Activated naive CD8-positive, alpha-beta T cell (primary cell): ENCODE measurements around the gene PIK3R5.

Source experiments
- H3K27ac Mint-ChIP-seq: one replicate; pipeline ENCODE4 v1.8.0; 2021; ENCODE audit warnings: mixed read lengths
- H3K27me3 Mint-ChIP-seq: one replicate; pipeline ENCODE4 v1.8.0; 2021; ENCODE audit warnings: mixed read lengths
- H3K36me3 Mint-ChIP-seq: one replicate; pipeline ENCODE4 v1.8.0; 2021; ENCODE audit warnings: mixed read lengths
- H3K4me1 Mint-ChIP-seq: one replicate; pipeline ENCODE4 v1.8.0; 2021; ENCODE audit warnings: low read depth, mixed read lengths
- H3K4me3 Mint-ChIP-seq: one replicate; pipeline ENCODE4 v1.8.0; 2021; ENCODE audit warnings: mild to moderate bottlenecking, mixed read lengths
- H3K9me3 Mint-ChIP-seq: one replicate; pipeline ENCODE4 v1.8.0; 2021; ENCODE audit warnings: low read depth, mixed read lengths

The PIK3R5 gene

DNA sequence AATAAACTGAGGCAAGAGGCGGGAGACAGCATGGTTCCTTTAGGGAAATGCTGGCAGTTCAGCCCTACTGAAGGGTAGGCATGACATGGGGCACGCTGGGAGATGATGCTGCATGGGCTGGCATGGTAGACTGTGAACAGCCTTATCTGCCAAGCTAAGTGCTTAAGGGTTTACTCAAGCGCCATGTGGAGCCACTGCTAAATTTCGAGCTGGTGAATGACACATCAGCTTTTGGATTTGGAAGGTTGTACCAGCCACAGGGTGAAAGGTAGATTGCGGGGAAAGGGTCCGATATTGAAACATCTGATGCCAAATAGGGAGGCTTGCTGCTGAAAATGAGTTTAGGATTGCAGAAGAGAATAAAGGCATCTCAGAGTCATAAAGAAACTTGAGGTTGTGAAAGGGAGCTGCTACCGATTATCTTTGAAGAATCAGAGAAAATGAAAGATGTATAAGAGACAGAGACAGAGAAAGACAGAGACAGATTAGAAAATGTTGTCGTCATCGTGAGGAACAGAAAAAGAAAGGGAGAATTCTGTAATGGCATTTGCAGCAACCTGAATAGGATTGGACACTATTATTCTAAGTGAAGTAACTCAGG lies 16.3 kb downstream of the PIK3R5 start:
- peaks cover 7% of the 10 kb centered on the region for H3K9me3 Mint-ChIP-seq
- H3K27me3 Mint-ChIP-seq, result no peaks in the 10 kb centered on the region
- peak overlapping the region; percentile 55 for H3K4me3 Mint-ChIP-seq
- H3K27ac Mint-ChIP-seq, result peak overlapping the region; percentile 84
- H3K36me3 Mint-ChIP-seq, result peaks cover 37% of the 10 kb centered on the region
- peaks cover 92% of the 10 kb centered on the region for H3K4me1 Mint-ChIP-seq

GRCh38 chr17:8948462-8948861 lies 17.0 kb downstream of the PIK3R5 start:
- Mint-ChIP-seq H3K9me3 (peaks cover 11% of the 10 kb centered on the region), H3K36me3 (peaks cover 40% of the 10 kb centered on the region), H3K27ac (peak overlapping the region; percentile 84), H3K4me1 (peaks cover 90% of the 10 kb centered on the region), H3K4me3 (peak overlapping the region; percentile 55), H3K27me3 (no peaks in the 10 kb centered on the region)

DNA sequence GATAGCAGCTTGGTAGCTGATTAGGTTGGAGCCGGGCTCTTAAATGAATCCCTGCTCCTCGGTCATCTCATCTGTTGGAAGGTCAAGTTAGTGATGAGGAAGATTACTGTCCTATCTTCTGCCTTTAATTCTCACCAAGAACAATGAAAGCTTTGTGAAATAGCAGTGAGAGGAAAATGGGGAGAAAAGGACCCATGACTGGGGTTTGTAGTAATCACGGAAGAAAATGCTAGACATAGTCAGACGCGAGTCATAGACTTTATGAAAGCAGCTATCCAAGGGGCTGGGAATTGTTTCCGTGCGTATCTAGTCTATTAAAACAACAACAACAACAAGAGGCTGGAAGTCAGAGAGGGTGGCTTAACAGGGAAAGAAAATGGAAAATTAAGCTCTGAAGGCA lies 18.3 kb downstream of the PIK3R5 start:
- H3K9me3 Mint-ChIP-seq, result peaks cover 11% of the 10 kb centered on the region
- H3K27ac Mint-ChIP-seq, result peak overlapping the region; percentile 89
- H3K4me1 Mint-ChIP-seq, result peaks cover 87% of the 10 kb centered on the region
- peak overlapping the region; percentile 2 for H3K4me3 Mint-ChIP-seq
- H3K36me3 Mint-ChIP-seq, result peaks cover 38% of the 10 kb centered on the region
- H3K27me3 Mint-ChIP-seq, result no peaks in the 10 kb centered on the region

DNA sequence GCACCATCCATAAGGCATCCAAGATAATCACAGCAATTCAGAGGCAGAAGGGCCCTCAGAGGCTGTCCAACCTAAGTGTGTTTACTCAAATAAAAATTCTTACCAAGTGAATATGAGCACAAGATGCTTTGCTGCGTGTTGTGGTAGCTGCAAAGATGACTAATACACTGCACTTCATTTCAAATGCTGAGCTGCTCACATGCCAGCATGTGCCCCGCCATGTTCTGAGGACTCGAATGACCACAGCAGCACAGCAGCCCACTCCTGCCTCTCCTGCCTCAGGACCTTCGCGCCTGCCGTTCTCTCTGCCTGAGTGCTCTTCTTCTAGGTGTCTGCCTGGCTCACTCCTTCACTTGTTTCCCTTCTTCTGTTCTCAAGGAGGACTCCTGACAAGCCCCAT lies 19.0 kb downstream of the PIK3R5 start:
- peaks cover 87% of the 10 kb centered on the region for H3K4me1 Mint-ChIP-seq
- peaks cover 8% of the 10 kb centered on the region for H3K9me3 Mint-ChIP-seq
- H3K27me3 Mint-ChIP-seq, result no peaks in the 10 kb centered on the region
- H3K36me3 Mint-ChIP-seq, result peaks cover 33% of the 10 kb centered on the region
- no peak overlapping the region for H3K4me3 Mint-ChIP-seq
- H3K27ac Mint-ChIP-seq, result peak overlapping the region; percentile 89

DNA sequence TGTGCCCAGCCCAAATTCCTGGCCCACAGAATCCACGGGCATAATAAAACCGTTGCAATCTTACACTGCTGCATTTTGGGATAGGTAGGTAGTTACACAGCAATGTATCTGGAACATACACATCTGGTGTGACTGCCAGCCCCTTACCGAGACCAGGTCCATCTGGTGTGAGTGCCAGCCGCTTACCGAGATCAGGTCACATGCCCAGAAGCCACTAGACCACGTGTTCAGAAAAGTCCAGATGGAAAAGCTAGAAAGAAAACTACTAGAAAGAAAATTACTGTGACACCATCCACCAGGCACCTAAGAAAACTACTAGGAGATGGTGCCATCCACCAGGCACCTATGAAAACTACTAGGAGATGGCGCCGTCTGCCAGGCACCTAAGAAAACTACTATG lies 19.4 kb downstream of the PIK3R5 start:
- Mint-ChIP-seq H3K4me1 (peaks cover 87% of the 10 kb centered on the region), H3K27me3 (no peaks in the 10 kb centered on the region), H3K9me3 (peaks cover 8% of the 10 kb centered on the region), H3K36me3 (peaks cover 29% of the 10 kb centered on the region), H3K4me3 (no peak overlapping the region), H3K27ac (peak overlapping the region; percentile 89)

DNA sequence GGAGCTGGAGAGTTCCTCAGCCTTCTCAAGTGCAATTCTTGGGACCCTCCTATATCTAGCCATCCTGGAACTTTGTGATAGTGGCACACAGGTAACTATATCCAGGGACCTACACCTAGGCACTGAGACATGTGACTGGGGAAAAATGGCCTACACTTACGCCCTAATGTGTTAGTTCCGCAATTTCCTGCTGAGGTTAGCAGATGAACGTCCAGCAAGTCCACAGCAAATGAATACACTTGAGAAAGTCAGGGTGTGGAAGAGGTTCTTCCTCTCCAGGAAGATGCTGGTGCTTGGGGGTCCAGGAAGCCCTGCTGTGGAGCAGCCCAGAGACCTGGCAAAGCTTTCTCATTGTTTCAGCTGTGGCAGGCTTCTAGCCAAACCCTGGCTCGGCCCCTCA lies 20.8 kb downstream of the PIK3R5 start:
- Mint-ChIP-seq H3K27me3 (no peaks in the 10 kb centered on the region), H3K4me1 (peaks cover 88% of the 10 kb centered on the region), H3K36me3 (peaks cover 23% of the 10 kb centered on the region), H3K27ac (peak overlapping the region; percentile 89), H3K4me3 (no peak overlapping the region), H3K9me3 (peaks cover 4% of the 10 kb centered on the region)

- Mint-ChIP-seq H3K4me1 (peaks cover 90% of the 10 kb centered on the region), H3K27ac (peak overlapping the region; percentile 89), H3K4me3 (no peak overlapping the region), H3K36me3 (peaks cover 24% of the 10 kb centered on the region), H3K9me3 (peaks cover 4% of the 10 kb centered on the region), H3K27me3 (no peaks in the 10 kb centered on the region)
These were observed 21.4 kb downstream of the PIK3R5 start for GRCh38 chr17:8944083-8944482.

- Mint-ChIP-seq H3K4me1 (peaks cover 86% of the 10 kb centered on the region), H3K27me3 (no peaks in the 10 kb centered on the region), H3K27ac (peak overlapping the region; percentile 96), H3K9me3 (peaks cover 4% of the 10 kb centered on the region), H3K4me3 (peak overlapping the region; percentile 85), H3K36me3 (peaks cover 25% of the 10 kb centered on the region)
These were observed 23.4 kb downstream of the PIK3R5 start for GRCh38 chr17:8941980-8942622.

DNA sequence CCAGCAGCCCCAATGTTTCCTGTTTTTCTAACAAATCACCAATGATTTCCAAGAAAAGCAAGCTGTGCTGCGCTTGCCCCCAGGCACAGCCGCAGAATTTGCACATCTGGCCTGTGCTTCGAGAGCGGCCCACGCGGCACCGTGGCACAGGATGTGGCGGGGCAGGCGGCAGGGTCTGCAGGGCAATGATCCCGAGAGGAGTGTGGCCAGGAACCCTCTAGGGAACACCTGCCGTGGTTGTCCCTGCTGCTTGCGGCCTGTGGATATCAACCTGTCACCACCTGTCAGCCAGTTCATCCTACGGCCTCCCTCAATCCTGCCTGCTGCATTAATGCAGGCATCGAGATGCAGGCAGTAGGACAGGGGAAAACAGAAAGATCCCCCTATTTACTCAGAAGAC lies 24.0 kb downstream of the PIK3R5 start:
- peaks cover 84% of the 10 kb centered on the region for H3K4me1 Mint-ChIP-seq
- H3K27me3 Mint-ChIP-seq, result no peaks in the 10 kb centered on the region
- H3K27ac Mint-ChIP-seq, result peak overlapping the region; percentile 96
- peak overlapping the region; percentile 85 for H3K4me3 Mint-ChIP-seq
- peaks cover 28% of the 10 kb centered on the region for H3K36me3 Mint-ChIP-seq
- H3K9me3 Mint-ChIP-seq, result peaks cover 4% of the 10 kb centered on the region

DNA sequence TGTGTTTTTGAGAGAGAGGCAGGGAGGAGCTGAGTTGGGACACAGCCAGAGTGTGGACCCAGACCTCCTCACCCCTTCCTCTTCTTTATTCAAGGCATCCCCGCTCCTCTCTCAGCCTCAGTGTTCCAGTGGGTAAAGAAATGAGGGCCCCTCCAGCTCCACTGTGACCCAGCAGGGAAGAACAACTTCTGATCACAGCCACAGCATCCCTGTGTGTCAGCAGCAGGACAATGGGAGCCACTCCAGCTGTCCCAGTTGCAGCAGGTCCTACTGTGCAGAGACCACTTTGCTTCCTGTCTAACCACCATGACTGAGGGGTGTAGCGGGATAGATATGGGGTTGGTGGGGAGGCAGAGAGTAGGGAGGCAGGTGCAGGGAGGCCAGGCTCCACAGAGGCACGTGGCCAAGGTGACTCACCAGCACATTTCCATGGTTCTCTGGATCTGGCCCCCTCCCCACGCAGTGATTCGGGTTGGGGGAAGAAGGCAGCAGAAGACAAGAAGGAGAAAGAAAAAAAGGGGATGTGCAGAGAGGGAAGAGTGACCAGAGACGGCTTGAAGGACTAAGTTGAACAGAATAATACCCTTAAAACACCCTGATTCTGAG lies 24.5 kb downstream of the PIK3R5 start:
- H3K27me3 Mint-ChIP-seq, result no peaks in the 10 kb centered on the region
- H3K36me3 Mint-ChIP-seq, result peaks cover 25% of the 10 kb centered on the region
- H3K27ac Mint-ChIP-seq, result peak overlapping the region; percentile 96
- H3K9me3 Mint-ChIP-seq, result peaks cover 4% of the 10 kb centered on the region
- H3K4me3 Mint-ChIP-seq, result peak overlapping the region; percentile 85
- H3K4me1 Mint-ChIP-seq, result peaks cover 84% of the 10 kb centered on the region

- peak overlapping the region; percentile 96 for H3K27ac Mint-ChIP-seq
- peaks cover 4% of the 10 kb centered on the region for H3K9me3 Mint-ChIP-seq
- peaks cover 23% of the 10 kb centered on the region for H3K36me3 Mint-ChIP-seq
- H3K4me3 Mint-ChIP-seq, result peak overlapping the region; percentile 85
- peaks cover 81% of the 10 kb centered on the region for H3K4me1 Mint-ChIP-seq
- no peaks in the 10 kb centered on the region for H3K27me3 Mint-ChIP-seq
These were observed 25.8 kb downstream of the PIK3R5 start for GRCh38 chr17:8939496-8940334.

GRCh38 chr17:8938933-8939332 lies 26.6 kb downstream of the PIK3R5 start:
- H3K27me3 Mint-ChIP-seq, result no peaks in the 10 kb centered on the region
- H3K9me3 Mint-ChIP-seq, result peaks cover 2% of the 10 kb centered on the region
- peak overlapping the region; percentile 96 for H3K27ac Mint-ChIP-seq
- H3K36me3 Mint-ChIP-seq, result peaks cover 16% of the 10 kb centered on the region
- H3K4me1 Mint-ChIP-seq, result peaks cover 81% of the 10 kb centered on the region
- H3K4me3 Mint-ChIP-seq, result peak overlapping the region; percentile 85

- peak overlapping the region; percentile 58 for H3K4me3 Mint-ChIP-seq
- H3K27ac Mint-ChIP-seq, result peak overlapping the region; percentile 97
- no peaks in the 10 kb centered on the region for H3K27me3 Mint-ChIP-seq
- H3K4me1 Mint-ChIP-seq, result peaks cover 72% of the 10 kb centered on the region
- H3K9me3 Mint-ChIP-seq, result peaks cover 9% of the 10 kb centered on the region
- peaks cover 31% of the 10 kb centered on the region for H3K36me3 Mint-ChIP-seq
These were observed 30.3 kb downstream of the PIK3R5 start for GRCh38 chr17:8935191-8935590.

DNA sequence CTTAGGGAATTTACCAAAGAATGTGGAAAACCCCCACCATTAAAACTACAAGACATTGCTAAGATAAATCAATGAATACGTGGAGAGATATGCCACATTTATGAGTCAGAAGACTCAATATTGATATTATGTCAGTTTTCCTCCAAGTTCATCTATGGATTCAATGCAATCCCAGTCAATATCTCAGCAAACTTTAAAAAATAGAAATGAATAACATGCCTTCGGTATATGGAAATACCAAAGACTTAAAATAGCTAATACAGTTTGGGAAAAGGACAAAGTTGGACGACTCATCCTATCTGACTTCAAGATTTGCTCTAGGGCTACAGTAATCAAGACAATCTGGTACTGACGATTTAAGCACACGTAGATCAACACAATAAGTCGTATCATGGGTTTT lies 31.2 kb downstream of the PIK3R5 start:
- Mint-ChIP-seq H3K4me1 (peaks cover 71% of the 10 kb centered on the region), H3K36me3 (peaks cover 38% of the 10 kb centered on the region), H3K27me3 (no peaks in the 10 kb centered on the region), H3K27ac (peak overlapping the region; percentile 97), H3K4me3 (peak overlapping the region; percentile 58), H3K9me3 (peaks cover 18% of the 10 kb centered on the region)

- Mint-ChIP-seq H3K36me3 (peaks cover 44% of the 10 kb centered on the region), H3K4me3 (no peak overlapping the region), H3K9me3 (peaks cover 20% of the 10 kb centered on the region), H3K4me1 (peaks cover 46% of the 10 kb centered on the region), H3K27me3 (no peaks in the 10 kb centered on the region), H3K27ac (peak overlapping the region; percentile 17)
These were observed 34.9 kb downstream of the PIK3R5 start for GRCh38 chr17:8930649-8931048.
